T-helper 1 cell treated with Interleukin-12 subunit alpha and Interleukin-12 subunit beta and Interleukin-4 antibody, amounts not matched to agents 30 ng/mL and 1 ng/mL, for 36 hours (primary cell): ENCODE results near the gene TRIM69. TPM values are rescaled to one million over a fixed set of nuclear protein-coding genes. Genes with fewer than 3 reads are reported as not detected.
"Not testable (repeated sequence)": the region's sequence is repeated elsewhere in the genome, so short reads cannot be mapped to it uniquely, and the experiment has no call there.

Source experiments
- intact Hi-C: fragments of 100-400 bp; cut with micrococcal nuclease; formaldehyde crosslinking; loops from one replicate; pipeline ENCODE4 v1.15.1; 2024
- total RNA-seq: library from RNA; stranded (reverse); gene quantifications from 2 replicates; pipeline ENCODE4 v1.2.3, GENCODE V29; 2022

TRIM69 gene, protein sequence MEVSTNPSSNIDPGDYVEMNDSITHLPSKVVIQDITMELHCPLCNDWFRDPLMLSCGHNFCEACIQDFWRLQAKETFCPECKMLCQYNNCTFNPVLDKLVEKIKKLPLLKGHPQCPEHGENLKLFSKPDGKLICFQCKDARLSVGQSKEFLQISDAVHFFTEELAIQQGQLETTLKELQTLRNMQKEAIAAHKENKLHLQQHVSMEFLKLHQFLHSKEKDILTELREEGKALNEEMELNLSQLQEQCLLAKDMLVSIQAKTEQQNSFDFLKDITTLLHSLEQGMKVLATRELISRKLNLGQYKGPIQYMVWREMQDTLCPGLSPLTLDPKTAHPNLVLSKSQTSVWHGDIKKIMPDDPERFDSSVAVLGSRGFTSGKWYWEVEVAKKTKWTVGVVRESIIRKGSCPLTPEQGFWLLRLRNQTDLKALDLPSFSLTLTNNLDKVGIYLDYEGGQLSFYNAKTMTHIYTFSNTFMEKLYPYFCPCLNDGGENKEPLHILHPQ
- total RNA-seq: 61.5 and 73.7 TPM in 2 replicates

DNA sequence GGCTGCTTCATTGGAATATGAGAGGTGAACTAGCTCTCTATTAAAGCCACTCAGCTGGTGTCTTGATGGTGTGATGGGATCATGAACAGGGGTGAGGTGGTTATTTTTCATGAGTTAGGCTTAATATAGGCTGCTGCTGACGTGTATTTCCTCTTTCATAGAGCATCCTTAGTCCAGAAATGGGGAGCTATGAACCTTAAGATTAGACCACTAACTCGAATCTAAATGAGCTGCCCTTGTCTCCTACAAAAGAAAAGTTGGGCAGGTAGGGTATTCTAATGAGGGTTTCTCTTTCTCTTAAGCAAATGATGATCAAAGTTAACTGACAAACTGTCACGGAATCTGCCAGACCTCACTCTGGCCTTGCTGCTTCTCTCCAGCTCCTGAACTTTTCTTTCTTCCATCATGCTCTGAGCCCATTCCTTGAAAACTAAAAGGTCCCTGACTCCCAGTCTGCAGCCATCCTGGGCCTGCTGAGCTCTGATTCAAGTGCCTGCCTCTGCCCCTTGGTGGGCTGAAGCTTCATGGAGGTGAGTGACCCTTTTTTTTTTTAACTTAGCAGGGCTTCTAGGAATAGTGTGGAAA lies at the start of gene TRIM69:
Gene TRIM69, plus strand, starts transcription at position 348 of the 585 bp plus-strand sequence. Its CDS starts 177 bp downstream, at position 525.
- intact Hi-C loops: loop anchor here (1.0 to 5.0 kb wide), 3 partner anchors 17 to 301 kb away; no protein-coding TSS in a partner anchor

DNA sequence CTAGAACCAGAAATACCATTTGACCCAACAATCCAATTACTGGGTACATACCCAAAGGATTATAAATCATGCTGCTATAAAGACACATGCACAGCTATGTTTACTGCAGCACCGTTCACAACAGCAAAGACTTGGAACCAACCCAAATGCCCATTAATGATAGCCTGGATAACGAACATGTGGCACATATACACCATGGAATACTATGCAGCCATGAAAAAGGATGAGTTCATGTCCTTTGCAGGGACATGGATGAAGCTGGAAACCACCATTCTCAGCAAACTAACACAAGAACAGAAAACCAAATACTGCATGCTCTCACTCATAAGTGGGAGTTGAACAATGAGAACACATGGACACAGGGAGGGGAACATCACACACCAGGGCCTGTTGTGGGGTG lies 47.0 kb upstream of the TRIM69 start:
- intact Hi-C loops: not testable (repeated sequence)

DNA sequence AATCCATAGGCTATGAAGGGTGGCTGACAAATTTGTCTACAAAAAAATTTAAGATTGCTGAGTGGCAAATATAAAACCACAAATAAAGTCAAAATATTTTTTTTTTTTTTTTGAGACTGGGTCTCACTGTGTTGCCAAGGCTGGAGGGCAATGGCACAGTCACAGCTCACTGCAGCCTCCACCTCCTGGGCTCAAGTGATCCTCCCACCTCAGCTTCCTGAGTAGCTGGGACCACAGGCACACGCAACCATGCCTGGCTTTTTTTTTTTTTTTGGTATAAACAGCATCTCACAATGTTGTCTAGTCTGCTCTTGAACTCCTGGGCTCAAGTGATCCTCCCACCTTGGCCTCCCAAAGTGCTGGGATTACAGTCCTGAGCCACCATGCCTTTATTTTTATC lies 46.1 kb upstream of the TRIM69 start:
- intact Hi-C loops: loop anchor here (2.0 kb wide), 1 partner anchor 13 kb away; no protein-coding TSS in a partner anchor

DNA sequence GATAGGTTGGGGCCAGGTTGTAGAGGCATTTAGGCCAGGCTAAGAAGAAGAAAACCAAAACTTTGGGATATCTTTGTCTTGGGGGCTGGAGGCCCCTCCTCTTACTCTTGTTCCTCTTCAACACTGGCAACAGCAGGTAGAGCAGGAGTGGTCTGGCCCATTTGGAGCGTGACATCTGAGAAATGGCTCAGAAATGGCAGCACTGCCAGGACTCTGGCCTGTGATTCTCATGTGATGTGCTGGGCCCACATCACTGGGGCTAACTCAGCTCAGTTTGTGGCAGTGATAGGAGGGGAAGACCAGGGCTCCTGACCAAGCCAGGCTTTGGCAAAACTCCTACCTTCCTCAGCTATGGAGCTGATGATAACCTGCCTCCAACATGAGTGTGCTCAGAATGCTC lies 43.7 kb upstream of the TRIM69 start:
- intact Hi-C loops: no loop called here

DNA sequence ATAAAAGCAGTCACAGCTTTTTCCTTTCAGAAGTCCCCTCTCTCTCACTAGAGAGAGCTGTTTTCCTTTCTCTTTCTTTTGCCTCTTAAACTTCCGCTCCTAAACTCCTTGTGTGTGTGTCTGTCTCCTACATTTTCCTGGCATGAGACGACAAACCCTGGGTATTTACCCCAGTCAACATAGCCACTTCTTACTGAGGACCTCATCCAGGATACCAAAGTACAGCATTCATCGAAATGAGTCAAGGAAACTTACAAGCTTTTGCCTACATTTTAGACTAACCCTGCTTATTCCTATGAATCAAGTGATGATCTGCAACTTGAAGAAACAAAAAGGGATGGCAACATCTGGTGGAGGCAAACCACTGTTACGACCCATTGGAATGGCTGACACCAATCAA lies 41.9 kb upstream of the TRIM69 start:
- intact Hi-C loops: no loop called here

DNA sequence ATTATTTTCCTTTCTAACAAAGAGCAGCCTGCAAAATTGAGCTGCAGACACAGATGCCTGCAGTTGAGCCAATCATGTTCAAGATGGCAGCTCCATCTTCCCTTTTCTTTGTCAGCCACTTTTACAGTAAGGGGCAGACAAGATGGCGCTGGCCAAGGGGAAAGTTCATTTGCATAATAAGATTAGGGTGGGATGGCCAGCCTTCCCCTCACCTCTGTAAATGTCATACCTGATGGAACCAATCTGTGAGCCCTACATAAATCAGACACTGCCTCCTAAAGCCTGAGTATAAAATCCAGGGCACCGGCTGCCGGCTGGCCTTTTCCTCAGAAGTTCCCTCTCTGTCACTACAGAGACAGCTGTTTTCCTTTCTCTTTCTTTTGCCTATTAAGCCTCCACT lies 41.0 kb upstream of the TRIM69 start:
- intact Hi-C loops: no loop called here

DNA sequence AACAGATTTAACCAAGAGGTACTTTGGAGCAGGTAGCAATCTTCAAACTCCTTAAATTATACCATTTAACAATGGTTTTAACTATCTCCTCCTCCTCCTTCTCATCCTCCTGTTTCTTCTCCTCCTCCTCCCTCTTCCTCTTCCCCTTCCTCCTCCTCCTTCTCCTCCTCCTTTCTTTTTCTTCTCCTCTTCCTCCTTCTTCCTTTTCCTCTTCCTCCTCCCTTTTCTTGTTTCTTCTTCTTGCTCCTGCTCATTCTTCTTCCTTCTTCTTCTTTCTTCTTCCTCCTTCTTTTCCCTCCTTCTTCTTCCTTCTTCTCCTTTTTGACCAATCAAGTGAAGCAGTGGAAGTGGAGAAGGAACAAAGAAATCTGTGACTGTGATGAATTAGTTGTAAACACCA lies 39.3 kb upstream of the TRIM69 start:
- intact Hi-C loops: no loop called here

DNA sequence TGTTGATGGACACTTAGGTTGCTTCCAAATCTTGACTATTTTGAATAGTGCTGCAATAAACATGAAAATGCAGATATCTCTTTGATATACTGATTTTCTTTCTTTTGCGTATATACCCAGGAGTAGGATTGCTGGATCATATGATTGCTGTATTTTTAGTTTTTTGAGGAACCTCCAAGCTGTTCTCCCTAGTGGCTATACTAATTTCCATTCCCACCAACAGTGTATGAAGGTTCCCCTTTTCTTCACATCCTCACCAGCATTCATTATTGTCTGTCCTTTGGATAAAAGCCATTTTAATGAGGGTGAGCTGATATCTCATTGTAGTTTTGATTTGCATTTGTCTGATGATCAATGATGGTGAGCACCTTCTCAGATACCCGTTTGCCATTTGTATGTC lies 37.7 kb upstream of the TRIM69 start:
- intact Hi-C loops: no loop called here

DNA sequence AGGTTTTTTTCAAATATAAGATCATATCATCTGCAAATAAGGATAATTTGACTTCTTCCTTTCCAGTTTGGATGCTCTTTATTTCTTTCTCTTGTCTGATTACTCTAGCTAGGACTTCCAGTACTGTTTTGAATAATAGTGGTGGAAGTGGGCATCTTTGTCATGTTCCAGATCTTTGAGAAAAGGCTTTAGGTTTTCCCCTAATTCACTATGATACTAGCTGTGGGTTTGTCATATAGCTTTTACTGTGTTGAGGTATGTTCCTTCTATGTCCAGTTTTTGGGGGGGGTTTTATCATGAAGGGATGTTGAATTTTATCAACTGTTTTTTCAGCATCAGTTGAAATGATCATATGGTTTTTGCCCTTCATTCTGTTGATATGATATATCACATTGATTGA lies 35.7 kb upstream of the TRIM69 start:
- intact Hi-C loops: not testable (repeated sequence)

DNA sequence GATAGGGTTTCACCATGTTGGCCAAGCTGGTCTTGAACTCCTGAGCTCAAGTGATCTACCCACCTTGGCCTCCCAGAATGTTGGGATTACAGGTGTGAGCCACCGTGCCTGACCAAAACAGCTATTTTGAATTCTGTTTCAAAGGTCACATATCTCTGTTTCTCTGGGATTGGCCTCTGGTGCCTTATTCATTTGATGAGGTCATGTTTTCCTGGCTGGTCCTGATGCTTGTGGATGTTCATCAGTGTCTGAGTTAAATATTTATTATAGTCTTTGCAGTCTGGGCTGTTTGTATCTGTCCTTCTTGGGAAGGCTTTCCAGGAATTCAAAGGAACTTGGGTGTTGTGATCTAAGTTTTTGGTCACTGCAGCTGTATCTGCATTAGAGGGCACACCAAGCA lies 30.3 kb upstream of the TRIM69 start:
- intact Hi-C loops: no loop called here

DNA sequence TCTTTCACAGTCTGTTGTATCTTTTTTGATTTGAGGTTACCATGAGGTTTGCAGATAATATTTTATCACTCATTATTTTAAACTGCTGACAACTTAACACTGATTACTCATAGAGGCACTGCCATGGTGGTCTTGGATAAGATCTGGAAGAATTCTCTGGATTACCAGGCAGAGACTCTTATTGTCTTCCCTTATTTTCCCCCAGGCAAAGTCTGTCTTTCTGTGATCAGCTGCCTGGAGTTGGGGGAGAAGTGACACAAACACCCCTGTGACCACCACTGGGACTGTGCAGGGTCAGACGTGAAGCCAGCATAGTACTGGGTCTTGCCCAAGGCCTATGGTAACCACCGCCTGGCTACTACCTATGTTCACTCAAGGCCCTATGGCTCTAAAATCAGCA lies 29.9 kb upstream of the TRIM69 start:
- intact Hi-C loops: no loop called here

DNA sequence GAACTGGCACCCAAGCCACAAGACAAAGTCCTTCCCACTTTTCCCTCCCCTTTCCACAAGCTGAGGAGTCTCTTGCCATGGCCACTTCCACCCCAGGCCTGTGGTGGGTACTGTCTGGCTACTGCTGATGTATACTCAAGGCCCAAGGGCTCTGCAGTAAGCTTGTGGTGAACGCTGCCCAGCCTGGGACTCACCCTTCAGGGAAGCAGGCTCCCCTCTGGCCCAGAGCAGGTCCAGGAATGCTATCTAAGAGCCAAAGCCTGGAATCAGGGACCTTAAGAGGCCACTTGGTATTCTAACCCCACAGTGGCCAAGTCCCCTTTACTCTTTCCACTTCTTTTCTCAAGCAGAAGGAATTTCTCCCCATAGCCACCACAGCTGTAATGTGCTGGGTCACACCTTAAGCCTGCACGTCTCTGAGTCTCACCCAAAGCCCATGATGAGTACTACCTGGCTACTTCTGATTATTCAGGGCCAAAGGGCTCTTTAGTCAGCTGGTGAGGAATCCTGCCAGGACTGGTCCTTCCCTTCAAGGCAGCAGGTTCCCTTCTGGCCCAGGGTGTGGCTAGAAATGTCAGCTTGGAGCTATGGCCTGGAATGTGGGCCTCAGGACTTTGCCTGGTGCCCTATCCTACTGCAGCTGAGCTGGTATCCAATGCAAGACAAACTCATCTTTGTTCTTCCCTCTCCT lies 29.2 kb upstream of the TRIM69 start:
- intact Hi-C loops: no loop called here

DNA sequence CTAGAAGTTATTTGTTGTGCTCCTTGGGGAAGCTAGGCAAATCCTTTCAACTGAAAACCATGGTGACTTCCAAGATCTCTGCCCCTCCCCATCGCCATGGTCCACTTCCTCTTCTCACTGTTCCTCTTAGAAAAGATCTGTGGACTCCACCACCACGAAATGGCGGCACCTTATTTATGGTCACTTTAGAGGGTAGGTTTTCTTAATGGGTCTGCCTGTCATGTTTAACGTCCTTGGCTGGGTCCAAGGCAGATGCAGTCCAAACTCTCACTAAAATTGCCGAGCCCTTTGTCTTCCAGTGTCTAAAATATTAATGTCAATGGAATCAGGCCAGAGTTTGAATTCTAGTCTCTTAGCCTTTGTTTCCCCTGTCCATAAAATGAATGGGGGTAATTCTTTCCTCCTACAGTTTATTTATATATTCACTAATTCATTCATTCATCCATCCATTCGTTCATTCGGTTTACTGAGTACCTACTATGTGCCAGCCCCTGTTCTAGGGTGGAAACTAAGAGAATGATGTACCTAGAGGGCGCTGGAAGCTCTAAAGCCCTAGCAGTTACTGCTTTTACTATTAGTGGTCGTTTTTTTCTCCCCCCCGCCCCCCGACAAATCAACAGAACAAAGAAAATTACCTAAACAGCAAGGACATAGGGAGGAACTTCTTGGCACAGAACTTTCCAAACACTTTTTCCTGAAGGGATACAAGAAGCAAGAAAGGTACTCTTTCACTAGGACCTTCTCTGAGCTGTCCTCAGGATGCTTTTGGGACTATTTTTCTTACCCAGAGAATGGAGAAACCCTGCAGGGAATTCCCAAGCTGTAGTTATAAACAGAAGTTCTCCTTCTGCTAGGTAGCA lies 25.9 kb upstream of the TRIM69 start:
- intact Hi-C loops: loop anchor here (1.0 to 5.0 kb wide), 7 partner anchors 9 to 173 kb away; partner anchors contain the start of genes EIF3J and SPG11

DNA sequence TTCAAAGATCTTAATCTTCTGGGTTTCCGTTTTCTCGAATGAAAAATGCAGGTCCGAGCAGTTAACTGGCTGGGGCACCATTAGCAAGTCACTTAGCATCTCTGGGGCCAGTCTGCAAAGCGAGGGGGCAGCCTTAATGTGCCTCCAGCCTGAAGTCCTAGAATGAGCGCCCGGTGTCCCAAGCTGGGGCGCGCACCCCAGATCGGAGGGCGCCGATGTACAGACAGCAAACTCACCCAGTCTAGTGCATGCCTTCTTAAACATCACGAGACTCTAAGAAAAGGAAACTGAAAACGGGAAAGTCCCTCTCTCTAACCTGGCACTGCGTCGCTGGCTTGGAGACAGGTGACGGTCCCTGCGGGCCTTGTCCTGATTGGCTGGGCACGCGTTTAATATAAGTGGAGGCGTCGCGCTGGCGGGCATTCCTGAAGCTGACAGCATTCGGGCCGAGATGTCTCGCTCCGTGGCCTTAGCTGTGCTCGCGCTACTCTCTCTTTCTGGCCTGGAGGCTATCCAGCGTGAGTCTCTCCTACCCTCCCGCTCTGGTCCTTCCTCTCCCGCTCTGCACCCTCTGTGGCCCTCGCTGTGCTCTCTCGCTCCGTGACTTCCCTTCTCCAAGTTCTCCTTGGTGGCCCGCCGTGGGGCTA lies 25.1 kb upstream of the TRIM69 start, which contains the start of the genes B2M and PATL2:
Gene B2M, plus strand, starts transcription at position 422 of the 647 bp plus-strand sequence. Its CDS starts 30 bp downstream, at position 452.
Gene PATL2, minus strand, starts transcription at position 228 of the 647 bp plus-strand sequence. CDS start 34,833 bp downstream, outside the sequence.
- intact Hi-C loops: loop anchor here (1.0 to 5.0 kb wide), 7 partner anchors 8 to 174 kb away; partner anchors contain the start of genes EIF3J and SPG11

DNA sequence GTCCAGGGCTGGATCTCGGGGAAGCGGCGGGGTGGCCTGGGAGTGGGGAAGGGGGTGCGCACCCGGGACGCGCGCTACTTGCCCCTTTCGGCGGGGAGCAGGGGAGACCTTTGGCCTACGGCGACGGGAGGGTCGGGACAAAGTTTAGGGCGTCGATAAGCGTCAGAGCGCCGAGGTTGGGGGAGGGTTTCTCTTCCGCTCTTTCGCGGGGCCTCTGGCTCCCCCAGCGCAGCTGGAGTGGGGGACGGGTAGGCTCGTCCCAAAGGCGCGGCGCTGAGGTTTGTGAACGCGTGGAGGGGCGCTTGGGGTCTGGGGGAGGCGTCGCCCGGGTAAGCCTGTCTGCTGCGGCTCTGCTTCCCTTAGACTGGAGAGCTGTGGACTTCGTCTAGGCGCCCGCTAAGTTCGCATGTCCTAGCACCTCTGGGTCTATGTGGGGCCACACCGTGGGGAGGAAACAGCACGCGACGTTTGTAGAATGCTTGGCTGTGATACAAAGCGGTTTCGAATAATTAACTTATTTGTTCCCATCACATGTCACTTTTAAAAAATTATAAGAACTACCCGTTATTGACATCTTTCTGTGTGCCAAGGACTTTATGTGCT lies 24.5 kb upstream of the TRIM69 start:
- intact Hi-C loops: loop anchor here (1.0 to 5.0 kb wide), 7 partner anchors 7 to 175 kb away; partner anchors contain the start of genes EIF3J and SPG11

DNA sequence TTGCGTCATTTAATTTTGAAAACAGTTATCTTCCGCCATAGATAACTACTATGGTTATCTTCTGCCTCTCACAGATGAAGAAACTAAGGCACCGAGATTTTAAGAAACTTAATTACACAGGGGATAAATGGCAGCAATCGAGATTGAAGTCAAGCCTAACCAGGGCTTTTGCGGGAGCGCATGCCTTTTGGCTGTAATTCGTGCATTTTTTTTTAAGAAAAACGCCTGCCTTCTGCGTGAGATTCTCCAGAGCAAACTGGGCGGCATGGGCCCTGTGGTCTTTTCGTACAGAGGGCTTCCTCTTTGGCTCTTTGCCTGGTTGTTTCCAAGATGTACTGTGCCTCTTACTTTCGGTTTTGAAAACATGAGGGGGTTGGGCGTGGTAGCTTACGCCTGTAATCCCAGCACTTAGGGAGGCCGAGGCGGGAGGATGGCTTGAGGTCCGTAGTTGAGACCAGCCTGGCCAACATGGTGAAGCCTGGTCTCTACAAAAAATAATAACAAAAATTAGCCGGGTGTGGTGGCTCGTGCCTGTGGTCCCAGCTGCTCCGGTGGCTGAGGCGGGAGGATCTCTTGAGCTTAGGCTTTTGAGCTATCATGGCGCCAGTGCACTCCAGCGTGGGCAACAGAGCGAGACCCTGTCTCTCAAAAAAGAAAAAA lies 23.9 kb upstream of the TRIM69 start:
- intact Hi-C loops: loop anchor here (1.0 to 5.0 kb wide), 3 partner anchors 24 to 175 kb away; partner anchors contain the start of genes EIF3J and TRIM69

DNA sequence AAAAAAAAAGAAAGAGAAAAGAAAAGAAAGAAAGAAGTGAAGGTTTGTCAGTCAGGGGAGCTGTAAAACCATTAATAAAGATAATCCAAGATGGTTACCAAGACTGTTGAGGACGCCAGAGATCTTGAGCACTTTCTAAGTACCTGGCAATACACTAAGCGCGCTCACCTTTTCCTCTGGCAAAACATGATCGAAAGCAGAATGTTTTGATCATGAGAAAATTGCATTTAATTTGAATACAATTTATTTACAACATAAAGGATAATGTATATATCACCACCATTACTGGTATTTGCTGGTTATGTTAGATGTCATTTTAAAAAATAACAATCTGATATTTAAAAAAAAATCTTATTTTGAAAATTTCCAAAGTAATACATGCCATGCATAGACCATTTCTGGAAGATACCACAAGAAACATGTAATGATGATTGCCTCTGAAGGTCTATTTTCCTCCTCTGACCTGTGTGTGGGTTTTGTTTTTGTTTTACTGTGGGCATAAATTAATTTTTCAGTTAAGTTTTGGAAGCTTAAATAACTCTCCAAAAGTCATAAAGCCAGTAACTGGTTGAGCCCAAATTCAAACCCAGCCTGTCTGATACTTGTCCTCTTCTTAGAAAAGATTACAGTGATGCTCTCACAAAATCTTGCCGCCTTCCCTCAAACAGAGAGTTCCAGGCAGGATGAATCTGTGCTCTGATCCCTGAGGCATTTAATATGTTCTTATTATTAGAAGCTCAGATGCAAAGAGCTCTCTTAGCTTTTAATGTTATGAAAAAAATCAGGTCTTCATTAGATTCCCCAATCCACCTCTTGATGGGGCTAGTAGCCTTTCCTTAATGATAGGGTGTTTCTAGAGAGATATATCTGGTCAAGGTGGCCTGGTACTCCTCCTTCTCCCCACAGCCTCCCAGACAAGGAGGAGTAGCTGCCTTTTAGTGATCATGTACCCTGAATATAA lies 23.0 kb upstream of the TRIM69 start:
- intact Hi-C loops: loop anchor here (1.0 to 5.0 kb wide), 3 partner anchors 23 to 176 kb away; partner anchors contain the start of genes EIF3J and TRIM69
